Caco-2 (cell line): ENCODE data around the gene CENPT. TPM values are rescaled to one million over a fixed set of nuclear protein-coding genes. Genes with fewer than 3 reads are reported as not detected.

Experiments used
- BruUV-seq: library from RNA; stranded (reverse); fragments of 400-500 nt; replicated peaks from 2 replicates; lab custom pipeline; 2021; lab: Mats Ljungman, UMichigan
- CTCF ChIA-PET: fragments of 300-600 bp; sonication (Branson Sonifier 250); formaldehyde crosslinking; loops from one replicate; lab custom pipeline; 2022; ENCODE audit warnings: antibody characterized with exemption; lab: Charles Lee
- POLR2A ChIA-PET: fragments of 300-600 bp; sonication (Branson Sonifier 250); formaldehyde crosslinking; loops from one replicate; lab custom pipeline; 2022; ENCODE audit warnings: antibody characterized with exemption; lab: Charles Lee
- DNase-seq, 2 experiments: peaks; one replicate each; pipeline versions ENCODE4 v3.0.0 to v3.0.0-alpha.2; 2020 to 2022
- H3K27me3 ChIP-seq: replicated peaks from 2 replicates; pipeline ENCODE4 v1.6.0; 2011; ENCODE audit warnings: low read length; ENCODE audit not compliant: control insufficient read depth, insufficient read depth
- H3K36me3 ChIP-seq: 2 replicates; pipeline ENCODE4 v1.5.1; 2011; ENCODE audit warnings: low read length; ENCODE audit not compliant: control insufficient read depth, insufficient read depth
- H3K4me1 ChIP-seq: fragments of 250-450 bp; sonication (Bioruptor Pico); 2 replicates; pipeline ENCODE4 v1.5.1; 2020; ENCODE audit warnings: mild to moderate bottlenecking
- H3K4me3 ChIP-seq: 2 replicates; pipeline ENCODE4 v1.5.1; 2011; ENCODE audit warnings: low read depth, mild to moderate bottlenecking, control low read depth, low read length
- H3K9me3 ChIP-seq: fragments of 250-450 bp; sonication (Bioruptor Pico); 2 replicates; pipeline ENCODE4 v1.5.1; 2020; ENCODE audit warnings: mild to moderate bottlenecking, moderate library complexity
- H3K27ac Mint-ChIP-seq: one replicate; pipeline ENCODE4 v1.8.0; 2022; ENCODE audit warnings: mixed read lengths; ENCODE audit not compliant: unreplicated experiment
- H3K27me3 Mint-ChIP-seq: one replicate; pipeline ENCODE4 v1.8.0; 2022; ENCODE audit warnings: mixed read lengths; ENCODE audit not compliant: insufficient read depth, unreplicated experiment
- H3K36me3 Mint-ChIP-seq: one replicate; pipeline ENCODE4 v1.8.0; 2022; ENCODE audit warnings: mild to moderate bottlenecking, mixed read lengths; ENCODE audit not compliant: insufficient read depth, unreplicated experiment
- H3K4me1 Mint-ChIP-seq: one replicate; pipeline ENCODE4 v1.8.0; 2022; ENCODE audit warnings: low read depth, mixed read lengths; ENCODE audit not compliant: unreplicated experiment
- H3K4me3 Mint-ChIP-seq: one replicate; pipeline ENCODE4 v1.8.0; 2022; ENCODE audit warnings: mild to moderate bottlenecking, moderate library complexity, mixed read lengths; ENCODE audit not compliant: unreplicated experiment
- H3K9me3 Mint-ChIP-seq: one replicate; pipeline ENCODE4 v1.8.0; 2022; ENCODE audit warnings: mixed read lengths; ENCODE audit not compliant: unreplicated experiment
- intact Hi-C: fragments of 100-400 bp; cut with micrococcal nuclease; formaldehyde crosslinking; loops from one replicate; pipeline ENCODE4 v1.10.0; 2022; ENCODE audit not compliant: unreplicated experiment
- total RNA-seq: library from RNA; stranded (reverse); gene quantifications from 2 replicates; pipeline ENCODE4 v1.2.3, GENCODE V29; 2022
- TF ChIP-seq, protein P1 (sequence below), 2 experiments: fragments of 200-600 bp in 1 of 2; IDR thresholded peaks; 1 replicate in 1 of 2; 2 replicates in 1 of 2; pipeline versions ENCODE4 v1.5.1 to v1.8.0; 2011 to 2022; ENCODE audit warnings: antibody characterized with exemption in 1 of 2, control low read depth in 1 of 2, inconsistent platforms in 1 of 2, low read depth in 1 of 2, low read length in 1 of 2, mild to moderate bottlenecking in 1 of 2, moderate library complexity in 1 of 2; ENCODE audit not compliant: insufficient read depth in 1 of 2, severe bottlenecking in 1 of 2, unreplicated experiment in 1 of 2

Gene CENPT
- total RNA-seq, 1 experiment from 2014 or later, result 80.1 TPM

DNA sequence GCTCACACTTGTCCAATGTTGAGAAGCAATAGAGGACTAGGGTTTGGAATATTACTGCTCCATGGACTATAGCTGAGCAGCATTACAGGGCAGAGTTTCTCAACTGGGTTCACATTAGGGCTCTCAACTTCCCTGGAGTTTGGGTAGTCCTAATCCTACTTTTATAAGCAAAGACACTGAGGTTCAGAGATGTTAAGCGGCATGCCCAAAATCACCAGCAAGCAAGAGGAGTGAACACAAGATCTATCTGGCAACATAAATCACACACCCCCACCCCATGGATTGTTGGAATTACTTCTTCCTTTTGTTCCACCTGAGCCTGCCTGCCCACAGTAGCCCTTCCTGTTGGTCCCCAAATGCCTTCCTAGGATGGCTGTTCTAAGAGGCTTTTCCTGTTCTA lies 35.6 kb downstream of the CENPT start:
- no peaks in the 10 kb centered on the region for H3K9me3 Mint-ChIP-seq
- H3K27ac Mint-ChIP-seq, result no peak overlapping the region
- no peaks in the 10 kb centered on the region for H3K4me1 Mint-ChIP-seq
- no TSS peak for BruUV-seq
- TF ChIP-seq, protein P1, sequence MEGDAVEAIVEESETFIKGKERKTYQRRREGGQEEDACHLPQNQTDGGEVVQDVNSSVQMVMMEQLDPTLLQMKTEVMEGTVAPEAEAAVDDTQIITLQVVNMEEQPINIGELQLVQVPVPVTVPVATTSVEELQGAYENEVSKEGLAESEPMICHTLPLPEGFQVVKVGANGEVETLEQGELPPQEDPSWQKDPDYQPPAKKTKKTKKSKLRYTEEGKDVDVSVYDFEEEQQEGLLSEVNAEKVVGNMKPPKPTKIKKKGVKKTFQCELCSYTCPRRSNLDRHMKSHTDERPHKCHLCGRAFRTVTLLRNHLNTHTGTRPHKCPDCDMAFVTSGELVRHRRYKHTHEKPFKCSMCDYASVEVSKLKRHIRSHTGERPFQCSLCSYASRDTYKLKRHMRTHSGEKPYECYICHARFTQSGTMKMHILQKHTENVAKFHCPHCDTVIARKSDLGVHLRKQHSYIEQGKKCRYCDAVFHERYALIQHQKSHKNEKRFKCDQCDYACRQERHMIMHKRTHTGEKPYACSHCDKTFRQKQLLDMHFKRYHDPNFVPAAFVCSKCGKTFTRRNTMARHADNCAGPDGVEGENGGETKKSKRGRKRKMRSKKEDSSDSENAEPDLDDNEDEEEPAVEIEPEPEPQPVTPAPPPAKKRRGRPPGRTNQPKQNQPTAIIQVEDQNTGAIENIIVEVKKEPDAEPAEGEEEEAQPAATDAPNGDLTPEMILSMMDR (IDR thresholded peaks at IDR 0.05; ENCODE audit: insufficient read depth in 1 of 2, low read depth in 1 of 2, low read length in 1 of 2, severe bottlenecking in 1 of 2, unreplicated experiment in 1 of 2), result no peak
- Histone ChIP-seq H3K4me1 (no peaks in the 10 kb centered on the region), H3K9me3 (no peaks in the 10 kb centered on the region), H3K4me3 (no peak overlapping the region), H3K36me3 (no peaks in the 10 kb centered on the region), H3K27me3 (no peaks in the 10 kb centered on the region)
- no peak overlapping the region for H3K4me3 Mint-ChIP-seq
- intact Hi-C loops, result no loop called here
- DNase-seq, result no peak
- ChIA-PET POLR2A (no interaction called here), CTCF (interaction anchor here (0.7 kb wide), 1 partner anchor 132 kb away, joined by 3 read pairs; no protein-coding TSS in a partner anchor)
- no peaks in the 10 kb centered on the region for H3K27me3 Mint-ChIP-seq
- peaks cover under 1% of the 10 kb centered on the region for H3K36me3 Mint-ChIP-seq

DNA sequence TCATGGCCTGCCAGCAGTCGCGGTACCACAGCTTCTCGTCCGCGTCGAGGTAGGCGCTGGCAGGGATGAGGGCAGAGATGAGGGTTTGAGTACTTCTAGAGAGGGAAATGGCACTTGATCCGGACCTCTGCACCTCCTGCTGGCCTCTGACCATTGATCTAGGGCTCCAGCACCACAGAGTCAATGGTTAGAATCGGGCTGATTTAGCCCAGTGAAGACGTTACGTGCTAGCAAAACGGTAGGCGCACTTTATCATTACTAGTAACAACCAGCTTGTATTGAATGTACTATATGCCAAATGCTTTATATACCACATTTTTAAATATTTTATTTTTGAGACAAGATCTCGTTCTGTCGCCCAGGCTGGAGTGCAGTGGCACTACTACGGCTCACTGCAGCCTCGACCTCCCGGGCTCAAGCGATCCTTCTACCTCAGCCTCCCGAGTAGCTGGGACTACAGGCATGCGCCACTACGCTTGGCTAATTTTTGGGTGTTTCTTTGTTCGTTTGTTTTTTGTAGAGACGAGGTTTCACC lies 40.3 kb downstream of the CENPT start:
- Mint-ChIP-seq H3K4me3 (peak overlapping the region; percentile 83), H3K9me3 (no peaks in the 10 kb centered on the region), H3K27me3 (no peaks in the 10 kb centered on the region), H3K27ac (peak overlapping the region; percentile 81), H3K36me3 (peaks cover 33% of the 10 kb centered on the region), H3K4me1 (peaks cover 9% of the 10 kb centered on the region)
- POLR2A ChIA-PET, result interaction anchor here (0.5 to 2.0 kb wide), 15 partner anchors 9 to 783 kb away, joined by 3 to 18 read pairs (median 5); partner anchors contain the start of genes ACD, CENPT, GFOD2 and NFATC3
- Histone ChIP-seq H3K4me3 (peak overlapping the region; percentile 88), H3K4me1 (peaks cover 10% of the 10 kb centered on the region; the same call in 1 of the 2 replicates), H3K9me3 (no peaks in the 10 kb centered on the region), H3K36me3 (0 out of 2 replicates have a peak, but pooled peaks cover 1% of the 10 kb centered on the region), H3K27me3 (no peaks in the 10 kb centered on the region)
- CTCF ChIA-PET, result interaction anchor here (0.6 to 3.0 kb wide), 18 partner anchors 8 to 379 kb away, joined by 3 to 47 read pairs (median 6); partner anchors contain the start of genes ACD, ATP6V0D1, EDC4 and GFOD2
- TF ChIP-seq, protein P1 (IDR thresholded peaks at IDR 0.05; ENCODE audit: insufficient read depth in 1 of 2, low read depth in 1 of 2, low read length in 1 of 2, severe bottlenecking in 1 of 2, unreplicated experiment in 1 of 2), result peak in 1 of 2 experiments; percentile 25
- no TSS peak for BruUV-seq
- intact Hi-C loops, result loop anchor here (2.0 to 10.0 kb wide), 3 partner anchors 40 to 282 kb away; partner anchors contain the start of genes CENPT, CTCF, NUTF2 and RIPOR1
- no peak for DNase-seq

DNA sequence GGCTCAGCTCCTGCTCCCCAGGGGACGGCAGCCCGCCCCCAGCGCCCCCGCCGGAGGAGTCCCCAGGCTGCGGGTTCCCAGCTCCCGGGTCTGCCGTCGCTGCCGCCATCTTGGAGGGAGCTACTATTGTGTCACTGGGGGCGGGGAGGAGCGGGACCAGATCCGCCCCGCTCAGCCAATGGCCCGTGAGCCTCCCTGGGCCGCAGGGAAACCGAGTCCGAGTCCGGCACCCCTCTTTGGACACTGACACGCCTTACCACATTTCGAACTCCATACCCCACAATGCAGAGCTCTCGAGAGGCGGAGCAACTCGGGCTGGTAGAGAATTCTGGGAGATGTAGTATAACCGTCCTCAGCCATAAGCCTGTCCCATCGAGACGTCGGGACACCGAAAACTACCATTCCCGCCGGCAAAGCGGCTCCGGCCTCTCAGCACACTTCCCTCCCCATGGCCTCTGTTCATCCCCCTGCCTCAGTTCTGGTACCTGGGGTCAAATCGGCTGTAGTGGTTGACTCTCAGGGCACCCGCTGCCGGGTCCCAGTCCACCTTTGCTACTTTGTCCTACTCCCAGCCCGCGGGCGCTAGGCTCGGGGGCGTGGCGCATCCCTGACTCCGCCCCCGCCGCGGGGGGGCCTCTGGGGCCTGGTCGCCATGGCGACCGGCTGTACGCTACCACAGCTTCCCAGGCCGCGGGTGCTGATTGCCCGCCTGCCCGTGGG lies 40.9 kb downstream of the CENPT start, which contains the start of the genes RANBP10 and TSNAXIP1:
RANBP10 (minus strand) TSS at position 133 of the 720 bp plus-strand sequence; CDS start at position 109, 24 bp downstream.
TSNAXIP1 (plus strand) TSS at position 462 of the 720 bp plus-strand sequence. CDS start 261 bp downstream, outside the sequence.
- no TSS peak for BruUV-seq
- ChIA-PET POLR2A (interaction anchor here (0.5 to 2.0 kb wide), 19 partner anchors 10 to 1848 kb away, joined by 3 to 18 read pairs (median 4); partner anchors contain the start of genes ACD, CENPT, GFOD2 and NFATC3), CTCF (interaction anchor here (0.6 to 3.0 kb wide), 26 partner anchors 9 to 737 kb away, joined by 3 to 47 read pairs (median 4); partner anchors contain the start of genes ACD, ATP6V0D1, EDC4 and GFOD2)
- no peaks in the 10 kb centered on the region for H3K27me3 Mint-ChIP-seq
- no peaks in the 10 kb centered on the region for H3K27me3 ChIP-seq
- peak; percentile 99 for DNase-seq
- H3K4me1 Mint-ChIP-seq, result peaks cover 9% of the 10 kb centered on the region
- H3K4me3 Mint-ChIP-seq, result peak within 1 kb of the TSS; percentile 83
- no peaks in the 10 kb centered on the region for H3K9me3 Mint-ChIP-seq
- H3K36me3 Mint-ChIP-seq, result peaks cover 33% of the 10 kb centered on the region
- H3K4me1 ChIP-seq, result peaks cover 10% of the 10 kb centered on the region; the same call in 1 of the 2 replicates
- no peaks in the 10 kb centered on the region for H3K9me3 ChIP-seq
- H3K4me3 ChIP-seq, result peak within 1 kb of the TSS; percentile 88
- H3K36me3 ChIP-seq, result 0 out of 2 replicates have a peak, but pooled peaks cover 1% of the 10 kb centered on the region
- TF ChIP-seq, protein P1 (IDR thresholded peaks at IDR 0.05; ENCODE audit: insufficient read depth in 1 of 2, low read depth in 1 of 2, low read length in 1 of 2, severe bottlenecking in 1 of 2, unreplicated experiment in 1 of 2), result no peak
- intact Hi-C loops, result loop anchor here (1.0 to 10.0 kb wide), 5 partner anchors 40 to 282 kb away; partner anchors contain the start of genes CENPT, CTCF, GFOD2 and NUTF2
- peak within 1 kb of the TSS; percentile 81 for H3K27ac Mint-ChIP-seq
